Thyroid gland (tissue), 4 donors: Measurements from ENCODE around the gene KHDRBS1.

Experiments
- POLR2A ChIP-seq, 2 donors: fragments of 450-650 bp; IDR thresholded peaks; one replicate each; pipeline ENCODE4 v1.6.1; 2017; ENCODE audit warnings: antibody characterized with exemption in 2 of 2, mild to moderate bottlenecking in 2 of 2, moderate library complexity in 1 of 2
- TF ChIP-seq, protein P1 (sequence below), 6 experiments: fragments of 200-600 bp in 3 of 6; fragments of 450-650 bp in 3 of 6; sonication (generic) in 3 of 6; IDR thresholded peaks; one replicate each; pipeline ENCODE4 v1.5.1; 2016 to 2019; ENCODE audit warnings: antibody characterized with exemption in 6 of 6, mild to moderate bottlenecking in 2 of 6, inconsistent platforms in 1 of 6, moderate library complexity in 1 of 6

DNA sequence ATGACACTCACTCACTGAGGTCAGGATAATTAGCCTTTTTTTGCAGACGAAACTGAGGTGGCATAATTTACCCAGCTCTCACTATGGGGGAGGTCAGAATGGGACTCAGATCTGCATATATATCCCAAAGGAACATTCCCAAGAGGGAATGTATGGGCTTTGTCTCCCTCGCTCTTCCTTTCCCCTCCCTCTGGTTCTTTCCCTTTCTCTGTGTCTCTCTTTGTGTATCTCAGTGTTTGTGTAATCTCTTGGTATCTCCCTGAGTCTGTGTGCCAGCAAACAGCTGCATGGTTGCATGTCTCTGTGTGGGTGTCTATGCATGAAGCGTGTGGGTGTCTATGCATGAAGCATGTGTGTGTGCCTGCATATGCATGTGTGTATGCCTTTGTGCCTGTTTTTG, 63.8 kb downstream of the KHDRBS1 start:
- TF ChIP-seq, protein P1, sequence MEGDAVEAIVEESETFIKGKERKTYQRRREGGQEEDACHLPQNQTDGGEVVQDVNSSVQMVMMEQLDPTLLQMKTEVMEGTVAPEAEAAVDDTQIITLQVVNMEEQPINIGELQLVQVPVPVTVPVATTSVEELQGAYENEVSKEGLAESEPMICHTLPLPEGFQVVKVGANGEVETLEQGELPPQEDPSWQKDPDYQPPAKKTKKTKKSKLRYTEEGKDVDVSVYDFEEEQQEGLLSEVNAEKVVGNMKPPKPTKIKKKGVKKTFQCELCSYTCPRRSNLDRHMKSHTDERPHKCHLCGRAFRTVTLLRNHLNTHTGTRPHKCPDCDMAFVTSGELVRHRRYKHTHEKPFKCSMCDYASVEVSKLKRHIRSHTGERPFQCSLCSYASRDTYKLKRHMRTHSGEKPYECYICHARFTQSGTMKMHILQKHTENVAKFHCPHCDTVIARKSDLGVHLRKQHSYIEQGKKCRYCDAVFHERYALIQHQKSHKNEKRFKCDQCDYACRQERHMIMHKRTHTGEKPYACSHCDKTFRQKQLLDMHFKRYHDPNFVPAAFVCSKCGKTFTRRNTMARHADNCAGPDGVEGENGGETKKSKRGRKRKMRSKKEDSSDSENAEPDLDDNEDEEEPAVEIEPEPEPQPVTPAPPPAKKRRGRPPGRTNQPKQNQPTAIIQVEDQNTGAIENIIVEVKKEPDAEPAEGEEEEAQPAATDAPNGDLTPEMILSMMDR (IDR thresholded peaks at IDR 0.05), result no peak
- no peak for TF ChIP-seq POLR2A (IDR thresholded peaks at IDR 0.05)
